Type B pancreatic cell (in vitro differentiated cells): Measurements from ENCODE around the gene CCDC39. TPM values are rescaled to one million over a fixed set of nuclear protein-coding genes. Genes with fewer than 3 reads are reported as not detected.

Source experiments
- DNase-seq: peaks from one replicate; pipeline ENCODE4 v3.0.0; 2021; ENCODE audit warnings: mixed read lengths; ENCODE audit not compliant: unreplicated experiment; ENCODE audit errors: extremely low spot score
- H3K27ac Mint-ChIP-seq: 2 replicates; pipeline ENCODE4 v1.8.0; 2021; ENCODE audit warnings: mild to moderate bottlenecking, mixed read lengths
- H3K27me3 Mint-ChIP-seq: 2 replicates; pipeline ENCODE4 v1.8.0; 2021; ENCODE audit warnings: mixed read lengths
- H3K36me3 Mint-ChIP-seq: 2 replicates; pipeline ENCODE4 v1.8.0; 2021; ENCODE audit warnings: mixed read lengths
- H3K4me1 Mint-ChIP-seq: one replicate; pipeline ENCODE4 v1.8.0; 2021; ENCODE audit warnings: mixed read lengths; ENCODE audit not compliant: unreplicated experiment
- H3K4me3 Mint-ChIP-seq: 2 replicates; pipeline ENCODE4 v1.8.0; 2021; ENCODE audit warnings: mild to moderate bottlenecking, mixed read lengths
- H3K9me3 Mint-ChIP-seq: 2 replicates; pipeline ENCODE4 v1.8.0; 2021; ENCODE audit warnings: mixed read lengths
- CTCF ChIP-seq: fragments of 200-600 bp; sonication (generic); conservative IDR thresholded peaks from 2 replicates; pipeline ENCODE4 v1.5.0; 2021; ENCODE audit warnings: antibody characterized with exemption, mild to moderate bottlenecking
- total RNA-seq: library from RNA; stranded (reverse); gene quantifications from 2 replicates; pipeline ENCODE4 v1.2.1, GENCODE V29; 2021; ENCODE audit warnings: low replicate concordance

CCDC39 gene
- total RNA-seq, 1 donor from 2014 or later, result 0.41 TPM

DNA sequence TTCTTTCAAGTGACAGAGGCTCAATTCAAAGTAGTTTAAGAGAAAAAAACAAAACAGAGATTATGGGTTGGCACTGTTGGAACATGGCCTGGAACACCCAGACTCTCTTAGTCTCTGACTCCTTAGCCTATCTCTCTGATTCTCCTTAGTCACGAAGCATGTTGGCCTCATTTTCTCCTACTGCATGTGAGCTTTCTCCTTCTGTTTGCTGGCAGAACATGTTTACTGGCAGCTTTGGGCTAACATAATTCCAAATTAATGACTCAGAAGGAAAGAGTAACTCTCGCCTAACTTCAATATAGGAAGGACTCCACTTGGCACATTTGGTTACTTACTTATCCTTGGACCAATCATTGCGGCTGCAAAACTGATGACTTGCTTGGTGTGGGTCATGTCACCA is 21.7 kb upstream of the CCDC39 start:
- no peaks in the 10 kb centered on the region for H3K9me3 Mint-ChIP-seq
- H3K4me3 Mint-ChIP-seq, result no peak overlapping the region
- no peak for DNase-seq
- H3K36me3 Mint-ChIP-seq, result no peaks in the 10 kb centered on the region
- H3K27ac Mint-ChIP-seq, result no peak overlapping the region
- H3K4me1 Mint-ChIP-seq, result no peaks in the 10 kb centered on the region
- peaks cover 6% of the 10 kb centered on the region for H3K27me3 Mint-ChIP-seq
- no peak for TF ChIP-seq CTCF

DNA sequence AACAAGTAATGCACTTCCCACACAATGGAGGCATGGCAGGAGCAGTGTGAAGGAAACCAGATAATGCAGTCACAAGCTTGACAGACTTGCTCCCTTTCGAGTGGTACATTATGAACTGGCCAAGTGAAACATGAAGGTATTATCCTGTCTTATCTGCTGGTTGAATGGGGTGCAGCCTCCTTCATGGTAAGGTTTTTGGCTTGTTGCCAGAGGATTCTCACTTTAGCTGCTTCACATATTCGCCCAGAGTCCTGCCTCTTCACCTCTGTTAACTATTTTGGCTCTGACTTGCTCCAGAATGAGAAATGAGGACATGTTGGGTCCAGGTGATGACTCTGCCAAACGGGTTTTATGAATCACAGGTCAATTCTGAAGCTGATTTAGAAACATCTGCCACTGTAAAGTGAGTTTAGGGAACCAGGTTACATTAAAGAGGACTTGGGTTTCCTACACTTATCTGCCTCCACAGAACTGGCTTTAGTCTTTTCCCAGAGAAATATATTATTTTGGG is 19.5 kb upstream of the CCDC39 start:
- Mint-ChIP-seq H3K4me3 (no peak overlapping the region), H3K36me3 (no peaks in the 10 kb centered on the region), H3K9me3 (no peaks in the 10 kb centered on the region), H3K27ac (no peak overlapping the region), H3K4me1 (no peaks in the 10 kb centered on the region), H3K27me3 (peaks cover 10% of the 10 kb centered on the region)
- no peak for TF ChIP-seq CTCF
- no peak for DNase-seq

- H3K27me3 Mint-ChIP-seq, result peaks cover 7% of the 10 kb centered on the region
- H3K4me1 Mint-ChIP-seq, result no peaks in the 10 kb centered on the region
- no peaks in the 10 kb centered on the region for H3K9me3 Mint-ChIP-seq
- DNase-seq, result no peak
- no peak overlapping the region for H3K4me3 Mint-ChIP-seq
- no peak for TF ChIP-seq CTCF
- H3K36me3 Mint-ChIP-seq, result no peaks in the 10 kb centered on the region
- no peak overlapping the region for H3K27ac Mint-ChIP-seq
These were observed 15.0 kb upstream of the CCDC39 start for GRCh38 chr3:180694321-180694720.

DNA sequence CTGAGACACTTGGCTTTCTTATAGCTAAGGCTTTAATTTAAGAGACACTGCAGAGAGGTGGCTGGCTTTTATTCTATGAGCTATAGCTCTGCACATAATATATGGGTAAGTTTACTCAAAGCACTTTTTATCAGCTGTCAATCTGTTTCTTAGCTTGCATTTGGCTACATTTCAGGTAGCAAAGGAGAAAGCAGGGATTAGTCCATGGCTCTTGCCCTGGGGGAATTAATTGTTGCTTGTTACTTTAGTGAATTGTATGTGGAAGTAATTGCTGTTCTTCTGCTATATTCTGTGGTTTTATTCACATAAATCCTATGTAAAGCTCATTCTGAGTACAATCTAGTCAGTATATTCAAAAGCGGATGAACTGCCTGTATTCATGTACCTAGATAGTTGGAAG is 14.4 kb upstream of the CCDC39 start:
- TF ChIP-seq CTCF, result no peak
- Mint-ChIP-seq H3K9me3 (no peaks in the 10 kb centered on the region), H3K27ac (no peak overlapping the region), H3K36me3 (no peaks in the 10 kb centered on the region), H3K4me1 (no peaks in the 10 kb centered on the region), H3K27me3 (peaks cover 6% of the 10 kb centered on the region), H3K4me3 (no peak overlapping the region)
- DNase-seq, result no peak

GRCh38 chr3:180690061-180690460 is 10.8 kb upstream of the CCDC39 start:
- TF ChIP-seq CTCF, result peak; percentile 61
- H3K27ac Mint-ChIP-seq, result no peak overlapping the region
- no peak for DNase-seq
- no peaks in the 10 kb centered on the region for H3K36me3 Mint-ChIP-seq
- no peak overlapping the region for H3K4me3 Mint-ChIP-seq
- no peaks in the 10 kb centered on the region for H3K4me1 Mint-ChIP-seq
- H3K9me3 Mint-ChIP-seq, result no peaks in the 10 kb centered on the region
- H3K27me3 Mint-ChIP-seq, result peaks cover 4% of the 10 kb centered on the region

DNA sequence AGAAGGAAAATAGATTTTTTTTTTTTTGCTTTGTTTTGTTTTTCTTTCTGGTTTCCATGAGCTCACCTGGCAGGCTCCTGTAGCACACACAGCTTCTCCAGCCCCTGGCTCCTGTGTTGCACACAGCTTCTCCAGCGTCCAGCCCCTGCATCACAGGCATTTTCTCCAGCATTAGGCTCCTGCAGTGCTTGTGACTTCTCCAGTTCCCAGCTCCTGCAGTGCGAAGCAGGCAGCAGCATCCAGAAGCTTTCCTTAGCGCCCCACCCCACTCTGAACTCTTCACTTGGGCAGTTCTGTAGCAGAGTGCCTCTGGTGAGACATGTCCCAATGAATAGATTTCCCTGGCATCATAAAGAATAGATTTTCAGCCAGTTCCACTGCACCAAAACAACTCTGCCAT is 5.5 kb upstream of the CCDC39 start:
- no peak for DNase-seq
- H3K4me3 Mint-ChIP-seq, result no peak overlapping the region

More for the DNA sequence above, 5.5 kb upstream of the CCDC39 start:
- H3K9me3 Mint-ChIP-seq, result no peaks in the 10 kb centered on the region
- no peak overlapping the region for H3K27ac Mint-ChIP-seq
- TF ChIP-seq CTCF, result no peak
- H3K4me1 Mint-ChIP-seq, result no peaks in the 10 kb centered on the region
- H3K27me3 Mint-ChIP-seq, result peaks cover 17% of the 10 kb centered on the region
- H3K36me3 Mint-ChIP-seq, result no peaks in the 10 kb centered on the region
